NCI-H187 (cell line): ENCODE data around the gene PPP2R5B.

Experiments
- DNase-seq, 2 experiments: peaks; one replicate each; lab custom pipeline; 2025; lab: John Stamatoyannopoulos, UW

The PPP2R5B gene

GRCh38 chr11:64888729-64889511 lies 35.6 kb upstream of the PPP2R5B start:
- DNase-seq = no peak

- no peak for DNase-seq
Observed at GRCh38 chr11:64890522-64890939, 34.0 kb upstream of the PPP2R5B start.

- no peak for DNase-seq
Observed at GRCh38 chr11:64891215-64891848, 33.2 kb upstream of the PPP2R5B start.

GRCh38 chr11:64891880-64892279 lies 32.6 kb upstream of the PPP2R5B start:
- DNase-seq = no peak

- no peak for DNase-seq
Observed at GRCh38 chr11:64892411-64892831, 32.1 kb upstream of the PPP2R5B start.

- no peak for DNase-seq
Observed at GRCh38 chr11:64892838-64893193, 31.7 kb upstream of the PPP2R5B start.

GRCh38 chr11:64893194-64894069 lies 31.1 kb upstream of the PPP2R5B start:
- DNase-seq = no peak

- peak; percentile 27 to 38 for DNase-seq
Observed at GRCh38 chr11:64894070-64894811, 30.2 kb upstream of the PPP2R5B start.

- no peak for DNase-seq
Observed at GRCh38 chr11:64894812-64895452, 29.6 kb upstream of the PPP2R5B start.

- DNase-seq = no peak
Observed at GRCh38 chr11:64896448-64897022, 28.0 kb upstream of the PPP2R5B start.

- no peak for DNase-seq
Observed at GRCh38 chr11:64897381-64898075, 27.0 kb upstream of the PPP2R5B start.

- no peak for DNase-seq
Observed at GRCh38 chr11:64898076-64898445, 26.4 kb upstream of the PPP2R5B start.

- no peak for DNase-seq
Observed at GRCh38 chr11:64898541-64898940, 25.9 kb upstream of the PPP2R5B start.

GRCh38 chr11:64900263-64900678 lies 24.2 kb upstream of the PPP2R5B start:
- DNase-seq = no peak

- no peak for DNase-seq
Observed at GRCh38 chr11:64900774-64901173, 23.7 kb upstream of the PPP2R5B start.

- no peak for DNase-seq
Observed at GRCh38 chr11:64902102-64902900, 22.2 kb upstream of the PPP2R5B start.

- no peak for DNase-seq
Observed at GRCh38 chr11:64903291-64903833, 21.1 kb upstream of the PPP2R5B start.

GRCh38 chr11:64905516-64906313 lies 18.8 kb upstream of the PPP2R5B start:
- no peak for DNase-seq

- DNase-seq = no peak
Observed at GRCh38 chr11:64906314-64906635, 18.2 kb upstream of the PPP2R5B start.
